Nephron (organoid): ENCODE results near the gene UGT2B11.
A peak's percentile ranks its signal among the peaks of the same experiment; 100 is the strongest.
"Not testable (repeated sequence)": the region's sequence is repeated elsewhere in the genome, so short reads cannot be mapped to it uniquely, and the experiment has no call there.

ENCODE experiments used
- H3K27ac Mint-ChIP-seq, 3 experiments: 2 replicates each; pipeline ENCODE4 v1.8.0; 2020; ENCODE audit warnings: mixed read lengths in 3 of 3, mild to moderate bottlenecking in 2 of 3, moderate library complexity in 1 of 3
- H3K27me3 Mint-ChIP-seq: 2 replicates; pipeline ENCODE4 v1.8.0; 2021; ENCODE audit warnings: low read depth, mild to moderate bottlenecking, moderate library complexity, mixed read lengths
- H3K36me3 Mint-ChIP-seq: 2 replicates; pipeline ENCODE4 v1.8.0; 2020; ENCODE audit warnings: low read depth, mixed read lengths
- H3K4me1 Mint-ChIP-seq: 2 replicates; pipeline ENCODE4 v1.8.0; 2020; ENCODE audit warnings: mixed read lengths
- H3K4me3 Mint-ChIP-seq, 3 experiments: 2 replicates each; pipeline ENCODE4 v1.8.0; 2020; ENCODE audit warnings: mild to moderate bottlenecking in 3 of 3, mixed read lengths in 3 of 3, moderate library complexity in 2 of 3
- H3K9me3 Mint-ChIP-seq: 2 replicates; pipeline ENCODE4 v1.8.0; 2020; ENCODE audit warnings: mixed read lengths
- TF ChIP-seq, protein P1 (sequence below), 3 experiments: fragments of 200-600 bp; sonication (generic); IDR thresholded peaks; one replicate each; pipeline ENCODE4 v1.5.0; 2021; ENCODE audit warnings: antibody characterized with exemption in 3 of 3; ENCODE audit not compliant: unreplicated experiment in 3 of 3

The UGT2B11 gene

DNA sequence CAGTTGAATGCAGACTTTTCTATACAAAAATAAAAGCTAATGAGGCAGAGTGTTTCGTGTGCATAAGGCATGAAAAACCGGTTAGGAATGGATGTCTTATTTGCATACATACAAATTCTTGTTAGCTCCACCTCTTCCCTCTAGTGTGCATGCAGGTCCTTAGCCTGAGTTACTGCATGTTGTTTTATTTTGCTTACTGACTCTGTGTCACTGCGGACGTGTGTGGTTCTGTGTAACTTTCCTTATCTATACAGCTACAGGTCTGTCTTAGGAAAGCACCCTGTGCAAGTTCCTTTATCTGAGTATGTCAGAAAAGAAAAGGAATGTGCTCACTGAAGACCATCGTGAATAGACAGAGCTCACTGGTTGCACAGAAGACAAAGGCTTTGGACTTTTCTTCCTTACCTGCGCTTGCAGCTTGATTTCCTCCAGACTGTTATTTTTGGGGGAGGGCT is 35.8 kb downstream of the UGT2B11 start:
- H3K36me3 Mint-ChIP-seq, H3K9me3 Mint-ChIP-seq, H3K27me3 Mint-ChIP-seq, H3K4me1 Mint-ChIP-seq, H3K27ac Mint-ChIP-seq, H3K4me3 Mint-ChIP-seq: not testable (repeated sequence)

DNA sequence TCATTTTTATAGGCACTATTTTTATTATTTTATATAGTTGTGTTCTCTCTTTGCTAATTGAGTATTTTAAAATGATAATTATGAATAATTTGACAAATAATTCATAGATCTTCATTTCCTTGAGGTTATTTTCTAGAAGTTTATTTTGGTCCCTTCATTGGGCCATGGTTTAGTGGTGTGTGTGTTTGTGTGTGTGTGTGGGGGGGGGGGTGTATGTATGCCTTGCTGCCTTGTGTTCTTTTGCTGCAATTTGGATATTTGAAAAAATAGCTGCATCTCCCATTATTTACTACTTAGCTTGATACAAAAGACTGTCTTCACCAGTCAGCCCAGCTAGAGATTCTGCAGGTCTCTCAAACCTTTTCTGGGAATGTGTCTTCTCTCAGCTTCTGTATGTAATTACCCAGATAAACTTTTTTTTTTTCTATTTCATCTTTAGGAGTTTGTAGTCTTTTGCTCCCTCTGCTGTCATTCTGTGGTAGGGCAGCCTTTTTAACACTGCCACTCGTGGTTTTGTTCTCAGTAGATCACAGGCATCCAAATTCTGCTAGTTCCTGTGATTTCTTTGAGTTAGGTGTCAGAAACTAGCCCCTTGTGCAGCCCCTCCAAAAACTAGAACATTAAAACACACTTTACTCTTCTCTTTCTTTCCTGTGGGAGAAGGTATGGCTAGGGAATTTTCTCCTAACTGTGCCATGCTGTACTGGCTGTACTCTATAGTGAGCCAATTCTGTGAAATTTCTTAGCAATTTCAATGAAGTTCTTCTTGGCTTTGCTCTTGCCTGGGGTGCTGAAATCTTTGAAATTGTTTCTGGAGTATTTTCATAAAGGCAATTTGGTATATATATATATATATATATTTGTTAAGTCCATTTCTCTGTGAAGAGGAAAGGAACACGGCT is 44.1 kb downstream of the UGT2B11 start:
- Mint-ChIP-seq H3K27ac (peak overlapping the region; percentile 28 to 60 (median 35)), H3K4me1 (peaks cover 15% of the 10 kb centered on the region), H3K9me3 (peaks cover 15% of the 10 kb centered on the region)
- H3K27me3 Mint-ChIP-seq, H3K4me3 Mint-ChIP-seq, H3K36me3 Mint-ChIP-seq: not testable (repeated sequence)
- TF ChIP-seq, protein P1, sequence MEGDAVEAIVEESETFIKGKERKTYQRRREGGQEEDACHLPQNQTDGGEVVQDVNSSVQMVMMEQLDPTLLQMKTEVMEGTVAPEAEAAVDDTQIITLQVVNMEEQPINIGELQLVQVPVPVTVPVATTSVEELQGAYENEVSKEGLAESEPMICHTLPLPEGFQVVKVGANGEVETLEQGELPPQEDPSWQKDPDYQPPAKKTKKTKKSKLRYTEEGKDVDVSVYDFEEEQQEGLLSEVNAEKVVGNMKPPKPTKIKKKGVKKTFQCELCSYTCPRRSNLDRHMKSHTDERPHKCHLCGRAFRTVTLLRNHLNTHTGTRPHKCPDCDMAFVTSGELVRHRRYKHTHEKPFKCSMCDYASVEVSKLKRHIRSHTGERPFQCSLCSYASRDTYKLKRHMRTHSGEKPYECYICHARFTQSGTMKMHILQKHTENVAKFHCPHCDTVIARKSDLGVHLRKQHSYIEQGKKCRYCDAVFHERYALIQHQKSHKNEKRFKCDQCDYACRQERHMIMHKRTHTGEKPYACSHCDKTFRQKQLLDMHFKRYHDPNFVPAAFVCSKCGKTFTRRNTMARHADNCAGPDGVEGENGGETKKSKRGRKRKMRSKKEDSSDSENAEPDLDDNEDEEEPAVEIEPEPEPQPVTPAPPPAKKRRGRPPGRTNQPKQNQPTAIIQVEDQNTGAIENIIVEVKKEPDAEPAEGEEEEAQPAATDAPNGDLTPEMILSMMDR (IDR thresholded peaks at IDR 0.05; ENCODE audit: unreplicated experiment in 3 of 3), result peak; percentile 55 to 68 (median 65)

DNA sequence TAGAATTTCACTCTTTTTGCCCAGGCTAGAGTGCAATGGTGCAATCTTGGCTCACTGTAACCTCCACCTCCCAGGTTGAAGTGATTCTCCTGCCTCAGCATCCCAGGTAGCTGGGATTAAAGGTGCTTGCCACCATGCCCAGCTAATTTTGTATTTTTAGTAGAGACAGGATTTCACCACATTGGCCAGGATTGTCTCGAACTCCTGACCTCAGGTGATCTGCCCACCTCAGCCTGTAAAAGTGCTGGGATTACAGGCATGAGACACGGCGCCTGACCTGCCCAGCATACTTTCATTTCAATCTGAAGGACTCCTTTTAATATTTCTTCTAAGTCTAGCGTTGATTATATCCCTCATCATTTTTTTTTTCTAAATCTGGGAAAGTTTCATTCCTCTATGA is 45.4 kb downstream of the UGT2B11 start:
- H3K27ac Mint-ChIP-seq, H3K27me3 Mint-ChIP-seq, H3K36me3 Mint-ChIP-seq, H3K4me3 Mint-ChIP-seq: not testable (repeated sequence)
- peaks cover 15% of the 10 kb centered on the region for H3K9me3 Mint-ChIP-seq
- peaks cover 22% of the 10 kb centered on the region for H3K4me1 Mint-ChIP-seq

DNA sequence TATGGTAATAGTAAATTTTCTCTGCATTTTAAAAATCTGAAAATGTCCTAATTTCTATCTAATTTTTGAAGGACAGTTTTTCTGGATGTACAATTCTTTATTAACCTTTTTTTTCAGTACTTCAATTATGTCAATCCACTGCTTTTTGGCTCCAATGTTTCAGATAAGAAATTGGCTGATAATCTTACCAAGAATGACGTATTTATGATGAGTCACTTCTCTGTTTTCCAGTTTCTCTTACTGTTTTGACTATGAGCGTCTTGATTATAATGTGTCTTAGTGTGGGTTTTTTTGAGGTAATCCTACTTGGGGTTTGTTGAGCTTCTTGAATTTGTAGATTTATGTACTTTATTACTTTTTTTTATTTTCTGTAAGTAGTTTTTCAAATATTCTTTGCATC is 47.2 kb downstream of the UGT2B11 start:
- peaks cover 3% of the 10 kb centered on the region for H3K36me3 Mint-ChIP-seq
- H3K4me1 Mint-ChIP-seq, result peaks cover 22% of the 10 kb centered on the region
- TF ChIP-seq, protein P1 (IDR thresholded peaks at IDR 0.05; ENCODE audit: unreplicated experiment in 3 of 3), result no peak
- H3K9me3 Mint-ChIP-seq, result peaks cover 15% of the 10 kb centered on the region
- H3K27me3 Mint-ChIP-seq, result no peaks in the 10 kb centered on the region
- H3K27ac Mint-ChIP-seq, result peak overlapping the region in 1 of 3 experiments; percentile 54
- no peak overlapping the region for H3K4me3 Mint-ChIP-seq

DNA sequence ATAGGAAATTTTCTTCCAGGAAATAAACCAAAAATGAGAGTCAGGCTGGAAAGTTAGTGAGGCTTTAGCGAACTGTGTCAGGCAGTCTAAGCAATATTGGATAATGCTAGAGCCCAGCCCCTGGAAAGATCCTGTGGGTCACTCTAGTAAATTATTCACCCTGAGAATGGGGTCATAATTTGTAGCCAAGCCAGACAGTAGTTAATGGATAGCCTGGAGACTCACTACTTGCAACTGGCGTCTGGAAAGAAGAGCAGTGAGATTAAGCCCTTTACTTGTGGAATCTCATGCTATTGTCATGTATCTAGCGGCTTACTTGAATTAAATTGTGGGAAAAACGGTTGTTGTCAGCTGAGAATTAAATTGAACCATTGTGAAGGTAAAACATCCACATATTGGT is 48.2 kb downstream of the UGT2B11 start:
- Mint-ChIP-seq H3K4me3 (peak overlapping the region in 2 of 3 experiments; percentile 33 to 52), H3K27ac (peak overlapping the region; percentile 70 to 98 (median 87)), H3K9me3 (peaks cover 15% of the 10 kb centered on the region), H3K4me1 (peaks cover 22% of the 10 kb centered on the region)
- not testable (repeated sequence) for H3K36me3 Mint-ChIP-seq, H3K27me3 Mint-ChIP-seq

DNA sequence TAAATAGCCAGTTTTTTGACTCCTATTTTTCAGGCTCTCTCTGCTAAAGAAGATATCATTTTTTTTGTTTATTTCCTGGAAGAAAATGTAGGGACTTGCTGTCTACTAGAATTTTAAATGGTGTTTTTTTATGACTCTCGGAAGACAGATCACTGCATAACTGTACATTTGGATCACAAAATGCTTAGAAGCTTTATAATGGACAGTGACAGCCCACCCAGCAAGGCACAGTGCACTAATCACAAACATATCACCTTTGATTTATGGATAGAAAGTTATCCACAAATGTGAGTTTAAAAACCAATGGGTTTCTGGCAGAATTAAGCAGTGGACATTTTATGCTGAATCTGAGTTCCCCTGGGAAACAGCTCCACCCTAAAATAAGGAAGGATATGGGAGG is 48.8 kb downstream of the UGT2B11 start:
- H3K4me3 Mint-ChIP-seq, H3K36me3 Mint-ChIP-seq, H3K27me3 Mint-ChIP-seq: not testable (repeated sequence)
- H3K27ac Mint-ChIP-seq, result peak overlapping the region; percentile 70 to 98 (median 87)
- peaks cover 22% of the 10 kb centered on the region for H3K4me1 Mint-ChIP-seq
- peaks cover 15% of the 10 kb centered on the region for H3K9me3 Mint-ChIP-seq

DNA sequence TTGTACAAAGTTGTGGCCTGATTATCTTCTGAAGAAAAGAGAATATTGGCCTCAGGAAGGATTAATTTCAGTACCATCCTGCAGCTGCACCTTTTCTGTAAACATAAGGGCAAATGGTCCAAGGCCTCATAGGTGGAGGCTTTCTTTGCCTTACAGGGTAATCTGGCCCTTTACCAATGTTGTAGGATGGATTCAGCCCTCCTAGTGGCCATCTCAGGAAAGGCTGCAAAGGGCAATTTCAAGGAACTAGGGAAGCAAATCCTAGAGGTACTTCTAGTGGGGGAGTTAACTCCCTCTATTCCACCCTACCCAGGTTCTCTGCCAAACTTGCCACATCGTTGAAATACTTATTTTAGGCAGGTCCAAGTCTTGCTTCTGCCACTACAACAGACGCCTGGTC is 57.6 kb downstream of the UGT2B11 start:
- H3K4me1 Mint-ChIP-seq, result no peaks in the 10 kb centered on the region
- H3K36me3 Mint-ChIP-seq, result no peaks in the 10 kb centered on the region
- no peaks in the 10 kb centered on the region for H3K9me3 Mint-ChIP-seq
- TF ChIP-seq, protein P1 (IDR thresholded peaks at IDR 0.05; ENCODE audit: unreplicated experiment in 3 of 3), result no peak
- H3K4me3 Mint-ChIP-seq, result no peak overlapping the region
- no peak overlapping the region for H3K27ac Mint-ChIP-seq
- no peaks in the 10 kb centered on the region for H3K27me3 Mint-ChIP-seq

DNA sequence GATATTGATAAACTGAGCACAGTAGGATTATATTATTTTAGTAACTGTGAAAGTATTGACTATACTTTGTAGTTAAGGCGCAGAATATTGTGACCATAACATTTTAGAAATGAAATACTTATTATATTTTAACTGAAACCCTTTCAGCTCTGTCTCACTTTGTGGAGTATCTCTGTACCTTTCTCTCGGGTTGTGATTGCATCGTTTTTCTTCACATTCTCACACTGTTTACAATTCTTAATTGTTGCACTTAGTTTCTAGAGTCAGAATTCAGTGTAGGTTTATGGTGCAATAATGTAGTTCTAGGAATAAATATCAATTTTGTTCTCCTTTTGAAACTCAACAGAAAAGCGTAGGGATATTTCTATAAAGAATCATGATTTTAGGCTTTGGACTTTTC is 60.5 kb downstream of the UGT2B11 start:
- Mint-ChIP-seq H3K4me1 (no peaks in the 10 kb centered on the region), H3K36me3 (no peaks in the 10 kb centered on the region), H3K9me3 (no peaks in the 10 kb centered on the region), H3K27ac (no peak overlapping the region), H3K4me3 (no peak overlapping the region), H3K27me3 (no peaks in the 10 kb centered on the region)
- TF ChIP-seq, protein P1 (IDR thresholded peaks at IDR 0.05; ENCODE audit: unreplicated experiment in 3 of 3), result no peak
